HG02943 (cell line): Measurements from ENCODE around the gene QRICH1.

Experiments
- ATAC-seq: cut with Tn5 transposase; IDR thresholded peaks from one replicate; pipeline ENCODE4 v1.9.1; 2021; ENCODE audit warnings: mild to moderate bottlenecking, low read depth, moderate library complexity; ENCODE audit not compliant: unreplicated experiment

Gene QRICH1, protein sequence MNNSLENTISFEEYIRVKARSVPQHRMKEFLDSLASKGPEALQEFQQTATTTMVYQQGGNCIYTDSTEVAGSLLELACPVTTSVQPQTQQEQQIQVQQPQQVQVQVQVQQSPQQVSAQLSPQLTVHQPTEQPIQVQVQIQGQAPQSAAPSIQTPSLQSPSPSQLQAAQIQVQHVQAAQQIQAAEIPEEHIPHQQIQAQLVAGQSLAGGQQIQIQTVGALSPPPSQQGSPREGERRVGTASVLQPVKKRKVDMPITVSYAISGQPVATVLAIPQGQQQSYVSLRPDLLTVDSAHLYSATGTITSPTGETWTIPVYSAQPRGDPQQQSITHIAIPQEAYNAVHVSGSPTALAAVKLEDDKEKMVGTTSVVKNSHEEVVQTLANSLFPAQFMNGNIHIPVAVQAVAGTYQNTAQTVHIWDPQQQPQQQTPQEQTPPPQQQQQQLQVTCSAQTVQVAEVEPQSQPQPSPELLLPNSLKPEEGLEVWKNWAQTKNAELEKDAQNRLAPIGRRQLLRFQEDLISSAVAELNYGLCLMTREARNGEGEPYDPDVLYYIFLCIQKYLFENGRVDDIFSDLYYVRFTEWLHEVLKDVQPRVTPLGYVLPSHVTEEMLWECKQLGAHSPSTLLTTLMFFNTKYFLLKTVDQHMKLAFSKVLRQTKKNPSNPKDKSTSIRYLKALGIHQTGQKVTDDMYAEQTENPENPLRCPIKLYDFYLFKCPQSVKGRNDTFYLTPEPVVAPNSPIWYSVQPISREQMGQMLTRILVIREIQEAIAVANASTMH

DNA sequence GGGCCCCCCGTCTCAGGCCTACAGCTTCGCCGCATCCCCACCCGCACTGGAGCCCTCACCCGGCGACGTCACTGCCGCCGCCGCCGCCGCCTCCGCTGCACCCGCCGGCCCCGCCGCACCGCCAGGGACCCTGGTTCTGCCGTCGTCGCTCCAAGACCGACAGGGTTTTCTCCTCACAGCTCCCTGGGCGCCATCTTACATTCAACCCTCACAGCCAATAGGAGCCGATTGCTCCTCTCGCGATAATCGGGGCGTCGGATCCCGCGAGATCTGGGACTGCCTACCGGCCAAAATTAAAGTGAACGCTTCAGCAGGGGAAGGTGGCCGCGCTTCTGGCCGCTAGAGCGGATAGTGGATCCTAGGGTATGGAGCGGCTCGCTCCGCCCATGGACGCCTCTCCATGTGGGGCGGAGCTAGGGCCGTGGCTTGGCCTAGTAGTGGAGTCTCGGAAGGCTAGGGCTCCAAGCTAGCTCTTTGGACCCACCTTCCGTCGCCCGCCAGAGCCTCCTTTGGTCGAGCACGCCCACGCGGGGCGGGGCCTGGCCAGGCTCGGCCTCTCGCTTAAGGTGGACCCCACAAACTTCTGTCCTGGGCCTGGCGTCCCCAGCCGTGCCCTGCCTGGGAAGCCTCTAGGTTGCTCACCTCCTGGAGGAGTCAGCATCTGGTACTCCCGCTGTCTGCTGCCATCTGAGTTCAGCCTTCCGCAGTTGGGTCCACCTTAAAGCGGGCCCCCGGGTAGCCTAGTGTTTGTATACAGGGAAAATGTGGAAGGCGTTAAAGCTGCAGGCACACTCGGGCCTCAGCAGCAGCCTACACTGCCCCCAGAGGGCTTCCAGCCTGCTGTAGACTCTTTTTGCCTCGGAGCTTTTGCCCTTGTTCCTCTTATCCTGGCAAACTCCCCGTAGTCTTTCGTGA, at the start of gene QRICH1:
Gene QRICH1, minus strand, starts transcription at position 219 of the 915 bp plus-strand sequence. CDS start 17,054 bp downstream, outside the sequence.
- ATAC-seq, result peak; percentile 74

DNA sequence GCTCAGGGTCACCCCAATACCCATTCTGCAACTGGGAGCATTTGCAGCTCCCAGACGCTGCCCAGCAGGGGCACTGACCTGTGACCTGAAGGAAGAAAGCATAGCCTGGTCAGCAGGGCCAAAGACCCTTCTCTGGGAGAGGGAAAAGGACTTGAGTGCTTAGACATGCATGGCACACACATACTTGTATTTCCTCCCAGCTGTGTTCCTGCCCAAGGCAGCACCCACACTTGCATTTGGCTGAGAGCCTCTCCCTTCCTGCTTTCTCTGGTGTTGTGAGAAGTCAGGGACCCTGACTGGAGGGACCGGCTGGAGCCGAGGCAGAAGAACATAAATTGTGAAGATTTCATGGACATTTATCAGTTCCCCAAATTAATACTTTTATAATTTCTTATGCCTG, 46.2 kb upstream of the QRICH1 start:
- ATAC-seq, result no peak

DNA sequence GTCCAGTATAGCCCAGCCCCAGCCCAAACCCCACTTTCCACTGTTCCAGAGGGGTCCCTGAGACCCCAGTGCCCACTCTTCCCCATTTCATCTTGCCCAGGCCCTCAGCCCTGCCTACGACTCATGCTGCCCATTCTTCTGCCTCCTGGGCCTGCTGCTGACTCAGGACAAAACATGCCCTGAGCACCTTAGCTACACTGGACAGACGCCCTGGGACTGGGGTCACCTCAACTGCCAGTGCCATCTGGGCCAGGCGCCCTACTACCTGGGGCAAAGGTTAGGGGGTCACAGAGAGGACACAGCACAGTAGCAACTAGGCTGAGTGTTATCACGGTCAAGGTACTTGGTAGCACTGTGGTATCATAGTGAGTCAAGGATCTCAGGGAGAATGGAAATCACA, 41.6 kb upstream of the QRICH1 start:
- ATAC-seq, result no peak

DNA sequence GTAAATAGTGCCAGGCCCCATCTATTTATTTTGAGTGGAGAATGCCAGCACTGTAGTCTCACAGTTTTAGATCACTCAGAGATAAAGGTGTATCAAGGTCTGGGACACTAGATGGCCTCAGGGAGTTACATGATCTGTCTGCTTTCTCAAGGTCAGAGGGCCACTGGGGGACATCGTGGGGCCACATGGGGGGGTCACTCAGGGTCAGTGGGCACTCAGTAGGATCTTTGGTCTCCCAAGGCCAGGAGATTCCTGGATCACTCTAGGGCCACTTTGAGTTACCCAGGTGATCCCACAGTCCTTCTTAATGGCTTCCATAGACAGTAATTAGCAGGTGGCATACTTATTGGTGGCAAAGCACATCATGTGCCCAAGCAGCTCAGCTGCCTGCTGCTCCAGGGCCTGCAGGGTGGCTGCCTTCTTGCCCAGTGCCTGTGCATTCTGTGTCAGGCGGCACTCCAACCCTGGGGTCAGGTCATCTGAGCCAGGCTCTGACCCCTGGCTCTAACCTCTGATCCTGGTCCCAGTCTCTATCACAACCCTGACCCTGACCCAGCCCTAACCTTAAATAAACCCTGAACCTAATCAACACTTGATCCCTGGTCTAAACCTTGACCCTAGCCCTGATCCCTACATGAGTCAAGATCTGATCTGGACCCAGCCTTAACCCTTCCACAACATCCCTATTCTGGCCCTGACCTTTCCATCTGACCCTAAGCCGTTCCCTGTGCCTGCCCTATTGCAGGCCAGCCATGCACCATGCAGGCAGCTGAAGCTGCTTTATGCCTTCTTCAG, 40.8 kb upstream of the QRICH1 start:
- ATAC-seq, result no peak

DNA sequence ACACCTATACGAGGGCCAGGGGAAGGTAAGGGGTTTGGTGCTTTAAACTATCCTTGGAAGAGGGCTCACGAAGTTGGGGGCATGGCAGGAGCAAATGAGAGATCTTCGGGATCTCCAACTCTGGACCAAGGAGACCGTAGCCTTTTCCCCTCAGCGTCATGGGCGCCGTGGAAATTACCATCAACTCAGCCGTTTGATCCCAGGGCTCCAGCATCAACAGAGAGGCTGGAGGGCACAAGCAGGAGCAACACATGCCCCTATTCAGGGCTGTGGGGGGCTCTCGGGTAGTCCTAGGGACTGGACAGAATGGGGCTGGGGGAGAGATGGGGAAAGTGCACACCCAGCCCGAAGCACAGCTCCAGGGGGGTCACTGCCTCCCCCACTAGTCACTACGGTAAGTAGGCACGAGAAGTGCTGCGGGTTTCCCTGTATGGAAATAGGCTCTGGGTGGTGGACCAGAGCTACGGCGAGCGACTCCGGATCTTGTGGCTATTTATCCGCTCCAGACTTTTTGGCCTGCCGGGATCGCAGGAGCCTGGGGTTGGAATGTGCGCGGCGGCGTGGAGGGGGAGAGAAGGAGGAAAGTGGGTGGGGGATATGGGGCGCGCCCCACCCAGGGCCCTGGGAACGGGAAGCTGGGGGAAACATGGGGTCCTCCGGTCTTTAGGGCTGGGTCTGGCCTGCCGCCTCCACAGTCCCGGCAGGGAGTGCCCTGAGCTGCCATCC, 39.5 kb upstream of the QRICH1 start:
- ATAC-seq, result no peak

DNA sequence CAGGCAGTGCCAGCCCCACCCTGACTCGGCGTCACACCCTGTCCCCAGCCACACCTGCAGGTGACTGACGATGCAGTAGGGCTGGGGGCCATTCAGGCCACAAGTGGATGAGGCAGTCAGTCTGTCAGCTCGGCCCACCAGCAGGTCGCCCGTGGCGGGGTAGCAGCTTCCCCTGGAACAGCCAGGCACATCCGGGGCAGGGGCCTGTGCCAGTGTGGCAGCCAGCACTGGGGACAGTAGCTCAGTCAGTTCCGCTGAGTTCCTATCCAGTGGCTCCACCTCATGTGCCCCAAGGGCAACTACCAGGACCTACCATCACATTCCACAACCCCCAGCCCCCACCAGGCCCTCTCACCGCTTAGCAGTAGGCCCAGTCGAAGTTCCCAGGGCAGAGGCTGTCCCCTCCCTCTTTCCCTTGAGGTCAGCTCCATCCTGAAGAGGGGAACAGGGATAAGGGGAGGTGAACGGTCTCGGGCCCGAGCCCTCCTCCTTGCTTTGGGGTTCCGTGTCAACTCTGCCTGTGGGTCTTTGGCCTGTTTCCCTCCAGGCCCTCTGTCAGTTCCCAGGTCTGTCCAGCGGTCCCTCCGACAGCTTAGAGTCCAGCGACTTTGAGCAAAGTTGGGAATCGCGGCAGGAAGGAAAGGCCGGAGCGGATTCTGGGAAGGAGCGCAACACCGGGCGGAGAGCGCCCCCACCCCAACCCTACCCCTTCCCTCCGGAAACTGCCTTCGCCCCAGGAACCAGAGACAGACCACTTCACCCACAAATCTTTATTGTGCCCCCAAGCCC, 38.8 kb upstream of the QRICH1 start, which contains the start of gene LAMB2:
Gene LAMB2, minus strand, starts transcription at position 614 of the 789 bp plus-strand sequence. Its CDS starts 183 bp downstream, at position 431.
- no peak for ATAC-seq

DNA sequence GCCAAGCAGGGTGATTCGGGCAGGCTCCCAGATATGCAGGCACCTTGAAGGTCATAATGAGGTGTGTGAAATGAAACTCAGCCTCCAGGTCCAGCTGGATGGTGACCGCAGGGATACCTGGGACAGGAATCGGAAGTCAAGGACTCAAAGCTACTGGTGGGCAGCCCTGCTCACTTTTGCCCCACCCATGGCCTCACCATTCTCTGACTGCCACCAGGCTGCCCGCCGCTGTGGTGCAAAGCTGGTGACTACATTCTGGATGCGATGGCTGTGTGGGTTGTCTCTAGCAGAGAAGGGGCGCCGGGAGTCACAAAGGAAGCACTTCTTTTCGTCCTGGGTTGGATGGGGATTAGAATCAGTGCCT, 38.2 kb upstream of the QRICH1 start:
- ATAC-seq, result no peak

DNA sequence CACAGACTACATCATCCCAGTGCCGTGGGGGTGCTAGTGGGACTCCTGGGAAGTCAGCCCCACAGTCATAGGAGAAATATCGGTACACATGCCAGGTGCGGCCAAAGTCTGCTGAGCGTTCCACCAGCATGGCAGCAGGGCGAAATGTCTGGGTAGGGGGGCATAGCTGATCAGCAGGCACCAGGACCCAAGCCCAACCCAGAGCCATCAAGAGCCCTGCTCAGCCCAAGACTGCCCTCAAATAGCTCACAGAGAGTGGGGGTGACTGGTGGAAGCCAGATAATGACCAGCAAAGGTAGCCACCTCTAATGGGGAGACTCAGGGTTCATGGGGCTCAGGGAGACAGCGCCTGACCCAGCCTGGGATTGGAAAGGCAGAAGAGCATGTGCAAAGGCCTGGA, 37.7 kb upstream of the QRICH1 start:
- ATAC-seq, result no peak

DNA sequence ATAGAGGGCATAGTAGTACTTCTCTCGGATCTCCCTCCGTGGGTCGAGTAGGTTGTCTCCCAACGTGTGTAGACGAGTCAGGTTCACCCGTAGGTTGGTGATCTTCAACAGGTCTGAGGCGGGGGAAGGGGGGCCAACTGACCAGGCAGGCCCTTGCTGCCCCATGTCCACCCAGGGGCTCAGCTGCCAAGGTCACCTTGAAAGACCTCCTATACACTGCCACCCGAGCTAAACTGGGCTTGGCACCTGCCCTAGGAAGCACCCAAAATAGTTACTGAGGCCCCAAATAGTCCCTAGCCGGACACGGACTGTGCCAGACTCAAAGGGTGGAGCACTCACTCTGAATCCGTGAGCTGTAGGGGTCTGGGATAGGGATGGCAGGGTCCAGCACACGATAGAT, 37.2 kb upstream of the QRICH1 start:
- ATAC-seq, result no peak

DNA sequence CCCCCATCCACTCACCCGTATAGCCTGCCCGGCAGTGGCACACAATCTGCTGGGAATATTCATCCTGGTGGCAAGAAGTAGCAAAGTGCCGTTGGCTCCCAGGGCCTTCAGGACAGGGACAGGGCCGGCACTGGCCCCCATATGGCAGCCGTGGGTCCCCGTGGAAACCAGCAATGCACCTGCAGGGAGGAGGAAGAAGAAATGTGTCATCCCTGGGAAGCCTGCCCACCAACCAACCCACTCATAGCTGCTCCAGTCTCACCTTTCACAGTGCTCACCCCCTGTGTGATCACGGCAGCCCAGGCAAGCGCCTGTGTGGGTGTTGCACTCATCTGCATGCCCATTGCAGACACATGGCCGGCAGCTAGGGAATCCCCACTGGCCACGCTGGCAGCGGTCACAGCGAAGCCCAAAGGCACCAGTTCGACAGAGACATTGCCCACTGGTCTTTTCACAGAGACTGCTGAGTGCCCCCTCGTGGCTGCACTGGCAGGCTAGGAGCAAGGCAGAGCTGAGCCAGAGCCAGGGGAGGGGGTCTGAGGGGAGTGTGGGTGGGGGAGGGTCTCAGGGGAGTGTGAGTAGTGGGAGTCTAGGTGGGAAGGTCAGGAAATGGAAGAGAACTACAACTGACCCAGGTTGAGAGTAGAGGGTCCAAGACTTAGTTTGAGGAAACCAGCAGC, 31.3 kb upstream of the QRICH1 start:
- no peak for ATAC-seq

DNA sequence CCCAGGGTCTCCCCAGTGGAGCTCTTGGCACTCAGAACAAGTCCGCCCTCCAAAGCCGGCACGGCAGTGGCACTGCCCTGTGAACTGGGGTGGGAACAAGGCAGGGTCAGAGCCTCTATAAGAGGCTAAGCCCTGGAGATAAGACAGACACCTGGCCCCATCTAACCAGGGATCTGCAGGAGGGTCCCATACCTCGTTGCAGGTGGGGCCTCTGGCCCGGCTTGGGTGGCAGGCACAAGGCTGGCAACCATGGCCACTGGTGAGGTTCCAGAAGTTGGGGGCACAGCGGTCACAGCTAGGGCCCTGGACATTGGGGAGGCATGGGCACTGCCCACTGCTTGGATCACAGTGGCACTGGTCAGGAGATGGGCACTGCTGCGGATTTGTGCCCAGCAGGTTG, 30.3 kb upstream of the QRICH1 start:
- ATAC-seq, result no peak

DNA sequence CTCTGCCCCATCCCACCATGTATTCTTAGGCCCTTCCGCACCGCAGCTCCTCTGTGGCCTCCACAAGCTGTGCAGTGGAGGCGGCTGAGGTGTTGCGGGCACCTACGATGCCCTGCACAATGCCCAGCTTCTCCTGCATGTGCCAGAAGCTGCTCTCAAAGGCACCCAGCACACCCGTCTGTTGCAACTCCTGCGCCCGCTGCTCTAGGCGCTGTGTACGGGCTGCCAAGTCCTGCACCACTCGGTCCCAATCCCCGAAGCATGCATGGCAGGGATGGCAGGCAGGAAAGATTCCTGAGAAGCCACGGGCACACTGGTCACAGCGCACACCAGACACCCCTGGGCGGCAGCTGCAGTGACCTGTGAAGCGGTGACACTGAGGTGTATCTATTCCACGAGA, 29.8 kb upstream of the QRICH1 start:
- ATAC-seq, result no peak

DNA sequence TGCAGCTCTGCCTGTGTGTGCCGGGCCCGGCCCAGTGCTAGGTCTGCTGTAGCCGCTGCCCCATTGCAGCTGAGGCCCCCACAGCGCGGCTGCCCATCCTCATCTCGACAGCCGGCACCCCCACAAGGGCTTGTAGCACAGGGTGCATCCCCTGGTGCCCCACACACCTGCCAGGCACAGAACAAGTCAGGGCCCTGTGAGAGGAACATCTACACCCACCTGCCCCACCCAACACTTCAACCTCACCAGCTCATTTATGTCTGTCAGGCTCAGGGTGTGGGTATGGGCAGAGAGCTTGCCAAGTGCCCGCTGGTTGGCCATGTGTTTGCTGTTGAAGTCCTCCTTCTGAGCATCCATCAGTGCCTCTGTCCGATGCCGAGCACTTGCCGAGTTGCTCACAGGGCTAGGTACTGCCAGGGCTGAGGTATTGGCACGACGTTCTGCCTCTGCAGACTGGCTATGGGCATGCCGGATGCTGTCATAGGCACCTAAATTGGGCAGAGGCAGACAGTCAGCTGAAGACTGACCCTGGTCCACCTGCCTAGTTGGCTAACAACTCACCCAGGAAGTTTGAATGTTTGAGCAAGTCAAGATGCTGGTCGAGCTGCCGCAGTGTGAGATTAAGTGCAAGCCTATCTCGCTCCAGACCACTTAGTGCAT, 29.1 kb upstream of the QRICH1 start:
- no peak for ATAC-seq

DNA sequence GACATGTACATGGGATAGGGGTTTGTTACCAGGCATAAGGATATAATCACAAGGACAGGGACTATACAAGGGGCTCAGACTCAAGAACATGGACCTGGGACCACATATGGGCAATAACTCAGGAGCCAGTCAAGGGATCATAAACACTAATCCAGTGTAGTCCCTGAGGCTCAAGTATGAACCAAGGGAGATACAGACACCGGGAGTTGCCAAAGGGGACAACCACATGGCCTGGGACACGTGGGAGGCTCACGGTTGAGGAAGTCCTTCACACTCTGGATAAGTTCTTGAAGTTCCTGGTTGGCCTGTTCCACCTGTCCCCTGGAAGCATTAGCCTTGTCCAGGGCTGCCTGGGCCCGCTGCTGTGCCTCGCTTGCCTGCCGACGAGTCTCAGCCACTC, 28.6 kb upstream of the QRICH1 start:
- ATAC-seq, result no peak

DNA sequence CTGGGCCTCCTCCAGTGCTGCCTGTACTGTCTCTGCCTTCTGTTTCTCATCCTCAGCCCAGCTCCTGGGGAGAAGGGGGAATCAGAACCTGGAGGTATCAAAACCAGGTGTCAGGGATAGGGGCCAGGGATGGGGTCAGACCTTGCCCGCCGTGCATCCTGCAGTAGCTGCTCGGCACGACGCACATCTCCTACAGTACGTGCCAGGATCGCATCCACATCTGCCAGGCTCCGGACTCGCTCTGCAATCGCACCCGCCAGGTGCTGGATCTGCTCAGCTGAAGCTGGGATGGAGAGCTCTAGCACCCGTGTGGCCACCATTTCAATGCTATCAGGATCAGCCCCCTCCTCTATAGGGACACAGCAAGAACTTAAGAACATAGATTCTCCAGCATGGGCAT, 28.2 kb upstream of the QRICH1 start:
- no peak for ATAC-seq

DNA sequence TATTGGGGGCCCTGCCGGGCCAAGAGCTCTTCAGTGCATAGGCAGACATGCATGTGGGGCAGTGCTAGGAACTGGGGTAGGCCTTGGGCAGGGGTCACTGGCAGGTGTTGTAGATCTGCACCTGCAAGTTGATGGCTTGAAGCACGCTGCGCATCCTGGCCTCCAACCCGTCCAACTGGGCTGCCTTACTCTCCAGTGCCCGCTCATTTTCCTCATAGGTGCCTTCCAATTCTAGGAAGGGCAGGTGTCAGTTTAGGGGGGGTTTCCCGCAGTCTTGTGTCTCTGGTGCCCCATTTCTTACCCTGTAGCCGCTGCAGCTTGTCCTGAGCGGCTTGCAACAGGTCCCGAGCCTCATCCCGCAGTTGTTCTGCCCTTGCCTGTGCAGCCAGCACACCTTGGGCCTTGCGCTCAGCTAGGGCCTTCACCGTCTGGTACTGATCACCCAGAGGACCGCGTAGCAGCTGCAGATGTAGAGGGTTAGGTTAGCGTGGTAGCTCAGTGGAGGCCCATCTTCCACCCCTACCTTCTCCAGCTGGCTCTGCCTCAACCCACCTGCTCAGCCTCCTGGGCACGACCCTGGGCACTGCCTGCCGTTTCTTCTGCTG, 27.4 kb upstream of the QRICH1 start:
- ATAC-seq, result no peak
